ENCODE data around the gene MICAL3.

MICAL3 gene

GRCh38 chr22:17905445-17905844 is 118.9 kb downstream of the MICAL3 start:
- DNase-seq = no peak

GRCh38 chr22:17903564-17904295 is 120.6 kb downstream of the MICAL3 start:
- no peak for DNase-seq

GRCh38 chr22:17902960-17903359 is 121.4 kb downstream of the MICAL3 start:
- no peak for DNase-seq

GRCh38 chr22:17898375-17898774 is 126.0 kb downstream of the MICAL3 start:
- no peak for DNase-seq

- no peak for DNase-seq
Observed at GRCh38 chr22:17897858-17898257, 126.5 kb downstream of the MICAL3 start.

- no peak for DNase-seq
Observed at GRCh38 chr22:17897426-17897825, 126.9 kb downstream of the MICAL3 start.

- DNase-seq = no peak
Observed at GRCh38 chr22:17896586-17896985, 127.8 kb downstream of the MICAL3 start.

GRCh38 chr22:17893900-17894535 is 130.3 kb downstream of the MICAL3 start:
- DNase-seq = no peak

- no peak for DNase-seq
Observed at GRCh38 chr22:17892376-17892775, 132.0 kb downstream of the MICAL3 start.

GRCh38 chr22:17891481-17892167 is 132.7 kb downstream of the MICAL3 start:
- no peak for DNase-seq

- no peak for DNase-seq
Observed at GRCh38 chr22:17890892-17891291, 133.5 kb downstream of the MICAL3 start.

- no peak for DNase-seq
Observed at GRCh38 chr22:17890245-17890671, 134.1 kb downstream of the MICAL3 start.

GRCh38 chr22:17888855-17889254 is 135.5 kb downstream of the MICAL3 start:
- no peak for DNase-seq

GRCh38 chr22:17888439-17888838 is 135.9 kb downstream of the MICAL3 start:
- no peak for DNase-seq

GRCh38 chr22:17884893-17885292 is 139.5 kb downstream of the MICAL3 start:
- no peak for DNase-seq

- no peak for DNase-seq
Observed at GRCh38 chr22:17884084-17884483, 140.3 kb downstream of the MICAL3 start.

GRCh38 chr22:17883356-17883755 is 141.0 kb downstream of the MICAL3 start:
- DNase-seq = no peak

GRCh38 chr22:17882727-17883126 is 141.6 kb downstream of the MICAL3 start:
- no peak for DNase-seq

GRCh38 chr22:17882162-17882561 is 142.2 kb downstream of the MICAL3 start:
- no peak for DNase-seq

- DNase-seq = no peak
Observed at GRCh38 chr22:17881366-17881765, 143.0 kb downstream of the MICAL3 start.

GRCh38 chr22:17880468-17880867 is 143.9 kb downstream of the MICAL3 start:
- DNase-seq = no peak

- DNase-seq = no peak
Observed at GRCh38 chr22:17880020-17880419, 144.3 kb downstream of the MICAL3 start.

- no peak for DNase-seq
Observed at GRCh38 chr22:17878941-17879340, 145.4 kb downstream of the MICAL3 start.

GRCh38 chr22:17878186-17878694 is 146.1 kb downstream of the MICAL3 start:
- no peak for DNase-seq

Data from NCI-H1436 treated with DMSO at 0.1 percent for 48 hours (cell line).